SK-N-SH treated with all-trans-retinoic acid at 6 μM for 48 hours (cell line): ENCODE results near the gene TFIP11.

Experiments used
- ARNTL ChIP-seq: fragments of 450-650 bp; formaldehyde crosslinking; IDR thresholded peaks from 2 replicates; pipeline ENCODE4 v1.5.0; 2020; ENCODE audit warnings: low read depth, mild to moderate bottlenecking, moderate library complexity, borderline replicate concordance
- ZFP3 ChIP-seq: fragments of 250-450 bp; sonication (Bioruptor Pico); IDR thresholded peaks from 2 replicates; pipeline ENCODE4 v1.5.0; 2020; ENCODE audit warnings: mild to moderate bottlenecking, moderate library complexity
- TF ChIP-seq, protein P1 (sequence below): fragments of 250-450 bp; sonication (Bioruptor Pico); IDR thresholded peaks from 2 replicates; pipeline ENCODE4 v1.5.1; 2020; ENCODE audit warnings: low read depth, mild to moderate bottlenecking, moderate library complexity
- TF ChIP-seq, protein P2 (sequence below): fragments of 250-450 bp; sonication (Bioruptor Pico); IDR thresholded peaks from 2 replicates; pipeline ENCODE4 v1.8.0; 2021; ENCODE audit warnings: low read depth, mild to moderate bottlenecking, moderate library complexity, borderline replicate concordance
- TF ChIP-seq, protein P3 (sequence below): fragments of 250-450 bp; sonication (Bioruptor Pico); IDR thresholded peaks from 2 replicates; pipeline ENCODE4 v1.8.0; 2020; ENCODE audit warnings: mild to moderate bottlenecking, moderate library complexity, borderline replicate concordance

DNA sequence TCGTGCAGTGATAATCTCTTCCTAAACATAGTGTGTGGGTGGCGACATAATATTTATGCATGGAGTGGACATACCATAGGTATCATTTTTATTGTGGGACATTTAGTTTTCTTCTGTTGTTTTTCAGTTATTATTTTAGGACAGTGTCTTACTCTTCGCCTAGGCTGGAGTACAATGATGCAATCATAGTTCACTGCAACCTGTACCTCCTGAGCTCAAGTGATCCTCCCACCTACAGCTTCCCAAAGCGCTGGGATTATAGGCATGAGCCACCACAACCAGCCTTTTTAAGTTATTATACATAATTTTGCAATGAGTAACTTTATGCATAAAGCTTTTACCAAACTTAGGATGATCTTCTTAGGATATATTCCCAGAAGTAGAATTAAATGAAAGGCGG lies 25.9 kb downstream of the TFIP11 start:
- TF ChIP-seq, protein P1, sequence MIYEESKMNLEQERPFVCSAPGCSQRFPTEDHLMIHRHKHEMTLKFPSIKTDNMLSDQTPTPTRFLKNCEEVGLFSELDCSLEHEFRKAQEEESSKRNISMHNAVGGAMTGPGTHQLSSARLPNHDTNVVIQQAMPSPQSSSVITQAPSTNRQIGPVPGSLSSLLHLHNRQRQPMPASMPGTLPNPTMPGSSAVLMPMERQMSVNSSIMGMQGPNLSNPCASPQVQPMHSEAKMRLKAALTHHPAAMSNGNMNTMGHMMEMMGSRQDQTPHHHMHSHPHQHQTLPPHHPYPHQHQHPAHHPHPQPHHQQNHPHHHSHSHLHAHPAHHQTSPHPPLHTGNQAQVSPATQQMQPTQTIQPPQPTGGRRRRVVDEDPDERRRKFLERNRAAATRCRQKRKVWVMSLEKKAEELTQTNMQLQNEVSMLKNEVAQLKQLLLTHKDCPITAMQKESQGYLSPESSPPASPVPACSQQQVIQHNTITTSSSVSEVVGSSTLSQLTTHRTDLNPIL (CRISPR knock-in tag): no peak
- TF ChIP-seq ARNTL (CRISPR knock-in tag) (no peak), ZFP3 (CRISPR knock-in tag) (no peak)
- TF ChIP-seq, protein P2, sequence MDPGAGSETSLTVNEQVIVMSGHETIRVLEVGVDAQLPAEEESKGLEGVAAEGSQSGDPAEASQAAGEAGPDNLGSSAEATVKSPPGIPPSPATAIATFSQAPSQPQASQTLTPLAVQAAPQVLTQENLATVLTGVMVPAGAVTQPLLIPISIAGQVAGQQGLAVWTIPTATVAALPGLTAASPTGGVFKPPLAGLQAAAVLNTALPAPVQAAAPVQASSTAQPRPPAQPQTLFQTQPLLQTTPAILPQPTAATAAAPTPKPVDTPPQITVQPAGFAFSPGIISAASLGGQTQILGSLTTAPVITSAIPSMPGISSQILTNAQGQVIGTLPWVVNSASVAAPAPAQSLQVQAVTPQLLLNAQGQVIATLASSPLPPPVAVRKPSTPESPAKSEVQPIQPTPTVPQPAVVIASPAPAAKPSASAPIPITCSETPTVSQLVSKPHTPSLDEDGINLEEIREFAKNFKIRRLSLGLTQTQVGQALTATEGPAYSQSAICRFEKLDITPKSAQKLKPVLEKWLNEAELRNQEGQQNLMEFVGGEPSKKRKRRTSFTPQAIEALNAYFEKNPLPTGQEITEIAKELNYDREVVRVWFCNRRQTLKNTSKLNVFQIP (CRISPR knock-in tag): no peak
- TF ChIP-seq, protein P3, sequence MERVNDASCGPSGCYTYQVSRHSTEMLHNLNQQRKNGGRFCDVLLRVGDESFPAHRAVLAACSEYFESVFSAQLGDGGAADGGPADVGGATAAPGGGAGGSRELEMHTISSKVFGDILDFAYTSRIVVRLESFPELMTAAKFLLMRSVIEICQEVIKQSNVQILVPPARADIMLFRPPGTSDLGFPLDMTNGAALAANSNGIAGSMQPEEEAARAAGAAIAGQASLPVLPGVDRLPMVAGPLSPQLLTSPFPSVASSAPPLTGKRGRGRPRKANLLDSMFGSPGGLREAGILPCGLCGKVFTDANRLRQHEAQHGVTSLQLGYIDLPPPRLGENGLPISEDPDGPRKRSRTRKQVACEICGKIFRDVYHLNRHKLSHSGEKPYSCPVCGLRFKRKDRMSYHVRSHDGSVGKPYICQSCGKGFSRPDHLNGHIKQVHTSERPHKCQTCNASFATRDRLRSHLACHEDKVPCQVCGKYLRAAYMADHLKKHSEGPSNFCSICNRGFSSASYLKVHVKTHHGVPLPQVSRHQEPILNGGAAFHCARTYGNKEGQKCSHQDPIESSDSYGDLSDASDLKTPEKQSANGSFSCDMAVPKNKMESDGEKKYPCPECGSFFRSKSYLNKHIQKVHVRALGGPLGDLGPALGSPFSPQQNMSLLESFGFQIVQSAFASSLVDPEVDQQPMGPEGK (CRISPR knock-in tag): no peak
